ENCODE data around the gene ARVCF. TPM values are rescaled to one million over a fixed set of nuclear protein-coding genes. Genes with fewer than 3 reads are reported as not detected.

The ARVCF gene
- total and polyA plus RNA-seq, 9 of the 15 experiments (the other 6 are each of a cell fraction or from before 2014, with no cell fraction given) = 0.03 to 97.4 (median 15.6) TPM

GRCh38 chr22:19942157-19943081 is 74.2 kb downstream of the ARVCF start (continued):
- TF ChIP-seq ZNF197 (CRISPR knock-in tag; IDR thresholded peaks at IDR 0.05; ENCODE audit: low read depth) = no peak
- TF ChIP-seq ZFP1 (CRISPR knock-in tag; IDR thresholded peaks at IDR 0.05) = peak; percentile 17; the same call in 1 of the 2 replicates
- no peak for TF ChIP-seq U2AF1 (optimal IDR thresholded peaks at IDR 0.05; ENCODE audit: low read depth, low read length)
- TF ChIP-seq ELF1 (tag; IDR thresholded peaks at IDR 0.05) = no peak
- peak; percentile 17 for TF ChIP-seq E2F1 (CRISPR knock-in tag; IDR thresholded peaks at IDR 0.05)
- TF ChIP-seq ATF4 (CRISPR knock-in tag; IDR thresholded peaks at IDR 0.05) = peak; percentile 54; the same call in 1 of the 2 replicates
- no peak for TF ChIP-seq GABPA (tag; conservative IDR thresholded peaks at IDR 0.05; ENCODE audit: low read depth)
- TF ChIP-seq ZBTB5 (IDR thresholded peaks at IDR 0.05) = no peak
- peak; percentile 43; the same call in 1 of the 2 replicates for TF ChIP-seq BHLHE40 (IDR thresholded peaks at IDR 0.05; ENCODE audit: low read length)
- TF ChIP-seq FOXP4 (CRISPR knock-in tag; IDR thresholded peaks at IDR 0.05; ENCODE audit: borderline replicate concordance) = no peak
- TF ChIP-seq THRA (IDR thresholded peaks at IDR 0.05) = no peak
- TF ChIP-seq FOXJ3 (CRISPR knock-in tag; IDR thresholded peaks at IDR 0.05) = no peak
- no peak for TF ChIP-seq ZNF778 (CRISPR knock-in tag; IDR thresholded peaks at IDR 0.05)
- TF ChIP-seq HES1 (IDR thresholded peaks at IDR 0.05; ENCODE audit: low read depth) = no peak
- TF ChIP-seq ZNF444 (CRISPR knock-in tag; IDR thresholded peaks at IDR 0.05) = peak; percentile 73; the same call in 1 of the 2 replicates
- TF ChIP-seq CHD4 (IDR thresholded peaks at IDR 0.05; ENCODE audit: insufficient read depth, insufficient replicate concordance, low read depth, low read length, poor library complexity, severe bottlenecking) = no peak
- TF ChIP-seq FOXM1 (IDR thresholded peaks at IDR 0.05; ENCODE audit: low read depth) = no peak
- no peak for TF ChIP-seq FOXM1 (CRISPR knock-in tag; IDR thresholded peaks at IDR 0.05; ENCODE audit: low read depth)

Data from K562 (cell line).